ENCODE measurements around the gene FNDC3B. TPM values are rescaled to one million over a fixed set of nuclear protein-coding genes. Genes with fewer than 3 reads are reported as not detected.

Gene FNDC3B
- total and polyA plus RNA-seq, 2 of the 8 experiments (the other 6 are each of a cell fraction or from before 2014, with no cell fraction given): 14.1 to 44.4 TPM

- TF ChIP-seq ATF2 (IDR thresholded peaks at IDR 0.05; ENCODE audit: low read length): no peak
Measured at GRCh38 chr3:172030181-172030580, 9.2 kb upstream of the FNDC3B start (continued).
